GM12874 (cell line): ENCODE results near the gene TLR8.

ENCODE experiments used
- CTCF ChIP-seq: IDR thresholded peaks from 2 replicates; pipeline ENCODE4 v1.5.1; 2011; ENCODE audit warnings: low read depth, mild to moderate bottlenecking, control low read depth, low read length, moderate library complexity; ENCODE audit not compliant: insufficient read depth

Gene TLR8

GRCh38 chrX:12947545-12948235 is 41.3 kb downstream of the TLR8 start:
- TF ChIP-seq CTCF, result no peak

GRCh38 chrX:12948495-12948894 is 42.1 kb downstream of the TLR8 start:
- TF ChIP-seq CTCF, result no peak

- no peak for TF ChIP-seq CTCF
Observed at GRCh38 chrX:12949205-12949926, 42.9 kb downstream of the TLR8 start.

- no peak for TF ChIP-seq CTCF
Observed at GRCh38 chrX:12949927-12950656, 43.7 kb downstream of the TLR8 start.

- TF ChIP-seq CTCF, result peak; percentile 79
Observed at GRCh38 chrX:12950851-12951594, 44.6 kb downstream of the TLR8 start.

- TF ChIP-seq CTCF, result no peak
Observed at GRCh38 chrX:12951595-12951975, 45.2 kb downstream of the TLR8 start.

- no peak for TF ChIP-seq CTCF
Observed at GRCh38 chrX:12953420-12953819, 47.0 kb downstream of the TLR8 start.
